Activated T-cell treated with anti-CD3 and anti-CD28 coated beads, Interleukin-2, amount 50 U/mL, for 4 hours (primary cell): ENCODE data around the gene TP73. TPM values are rescaled to one million over a fixed set of nuclear protein-coding genes. Genes with fewer than 3 reads are reported as not detected.

Experiments
- ATAC-seq, 2 donors: fragments of 200-7000 bp; cut with Tn5 transposase; one replicate each; pipeline ENCODE4 v1.10.0; 2021
- DNase-seq: peaks from one replicate; pipeline ENCODE4 v3.0.0-alpha.2; 2020
- H3K27me3 Mint-ChIP-seq: one replicate; pipeline ENCODE4 v1.8.0; 2021; ENCODE audit warnings: low read depth, mixed read lengths
- H3K36me3 Mint-ChIP-seq: one replicate; pipeline ENCODE4 v1.8.0; 2022; ENCODE audit warnings: mixed read lengths; ENCODE audit not compliant: insufficient read depth
- H3K4me1 Mint-ChIP-seq: one replicate; pipeline ENCODE4 v1.8.0; 2021; ENCODE audit warnings: low read depth, mixed read lengths
- H3K4me3 Mint-ChIP-seq: one replicate; pipeline ENCODE4 v1.8.0; 2021; ENCODE audit warnings: mild to moderate bottlenecking, moderate library complexity, mixed read lengths
- H3K9me3 Mint-ChIP-seq: one replicate; pipeline ENCODE4 v1.8.0; 2021; ENCODE audit warnings: mixed read lengths
- total RNA-seq, 3 donors: library from RNA; stranded (reverse); gene quantifications; one replicate each; pipeline ENCODE4 v1.2.1, GENCODE V29; 2021

Gene TP73
- total RNA-seq, 3 donors from 2014 or later = 0.05 to 0.16 (median 0.08) TPM

- no peak for DNase-seq
- peaks cover 4% of the 10 kb centered on the region for H3K36me3 Mint-ChIP-seq
Observed at GRCh38 chr1:3650248-3651025, 1.9 kb upstream of the TP73 start.

DNA sequence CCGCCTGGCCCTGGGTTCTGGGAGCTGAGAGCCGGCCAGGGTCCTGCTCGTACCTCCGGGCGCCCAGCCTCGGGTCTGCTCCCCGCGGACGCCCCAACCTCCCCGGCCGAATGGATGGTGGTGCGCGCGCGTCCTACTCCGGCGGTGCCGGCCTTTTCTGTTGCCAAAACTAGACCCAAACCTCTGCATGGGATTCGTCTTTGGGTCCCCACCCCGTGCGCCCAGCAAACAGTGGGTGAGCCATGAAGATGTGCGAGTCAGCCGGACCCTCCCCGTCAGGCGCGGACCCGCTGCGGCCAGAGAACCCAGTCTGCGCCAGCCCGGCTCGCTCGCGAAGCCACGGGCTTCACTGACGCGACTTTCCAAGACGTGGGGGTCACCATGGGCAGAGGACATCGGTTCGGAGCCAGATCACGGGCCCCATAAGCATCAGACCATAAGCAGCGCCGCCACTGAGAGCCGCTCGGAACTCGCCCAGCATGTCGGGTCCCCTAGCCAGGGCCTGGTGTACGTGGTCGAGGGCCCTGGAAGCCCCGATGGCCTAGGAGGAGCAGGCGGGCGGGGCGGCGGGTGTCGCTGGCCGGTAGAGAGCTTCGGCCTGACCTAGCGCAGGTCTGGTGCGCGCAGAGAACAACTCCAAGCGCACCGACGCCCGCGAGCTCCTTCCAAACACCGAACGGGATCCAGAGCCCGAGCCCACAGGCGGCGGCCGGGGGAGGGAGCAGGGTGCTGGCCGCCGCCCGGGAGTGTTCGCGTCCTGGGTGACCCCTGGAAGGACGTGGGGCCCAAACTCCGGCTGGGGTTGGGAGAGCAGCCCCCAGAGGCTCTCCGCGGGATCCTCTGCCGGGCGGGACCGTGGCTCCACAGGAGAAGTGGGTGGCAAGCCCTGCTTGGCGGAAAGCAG is 1.0 kb upstream of the TP73 start:
- peaks cover 28% of the 10 kb centered on the region for H3K4me1 Mint-ChIP-seq
- peaks cover 39% of the 10 kb centered on the region for H3K27me3 Mint-ChIP-seq
- no peak for DNase-seq
- H3K4me3 Mint-ChIP-seq = peak overlapping the region; percentile 61
- no peaks in the 10 kb centered on the region for H3K9me3 Mint-ChIP-seq
- no peak for ATAC-seq
- H3K36me3 Mint-ChIP-seq = no peaks in the 10 kb centered on the region

More at GRCh38 chr1:3650248-3651025, 1.9 kb upstream of the TP73 start:
- Mint-ChIP-seq H3K4me1 (peaks cover 28% of the 10 kb centered on the region), H3K27me3 (peaks cover 31% of the 10 kb centered on the region), H3K9me3 (no peaks in the 10 kb centered on the region), H3K4me3 (peak overlapping the region; percentile 83)
- no peak for ATAC-seq

DNA sequence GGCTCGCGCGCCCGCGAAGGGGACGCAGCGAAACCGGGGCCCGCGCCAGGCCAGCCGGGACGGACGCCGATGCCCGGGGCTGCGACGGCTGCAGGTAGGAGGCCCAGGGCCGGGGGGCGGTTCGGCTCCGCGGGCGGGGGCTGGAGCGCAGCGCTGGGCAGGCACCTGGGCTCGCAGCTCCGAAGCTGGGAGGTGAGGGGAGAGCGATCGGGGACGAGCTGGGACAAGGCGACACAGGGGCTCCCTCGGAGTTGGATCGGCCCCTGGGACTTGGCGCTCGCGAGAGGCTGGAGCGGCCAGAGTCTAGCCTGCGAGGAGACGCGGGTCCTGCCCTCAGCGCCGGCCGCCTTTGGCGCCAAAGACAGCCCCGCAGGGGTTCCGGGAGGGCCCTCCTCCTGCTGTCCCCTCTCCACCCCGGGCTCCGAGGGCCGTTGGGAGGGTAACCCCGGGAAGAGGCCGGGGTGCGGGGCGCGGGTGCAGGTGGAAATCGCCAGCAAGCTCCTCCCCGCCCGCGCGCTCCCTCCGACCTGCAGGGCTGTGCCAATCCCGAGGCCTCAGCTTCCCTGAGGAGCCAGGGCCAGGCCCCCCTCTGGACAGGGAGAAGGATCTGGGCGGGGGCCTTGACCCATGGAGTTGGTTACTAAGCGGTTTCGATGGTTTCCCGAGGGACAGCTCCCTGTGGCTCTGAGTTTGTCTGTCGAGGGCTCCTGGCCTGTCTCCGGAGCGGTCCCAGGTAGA is 401 bp downstream of the TP73 start:
- no peaks in the 10 kb centered on the region for H3K9me3 Mint-ChIP-seq
- peak overlapping the region; percentile 19 for H3K4me3 Mint-ChIP-seq

DNA sequence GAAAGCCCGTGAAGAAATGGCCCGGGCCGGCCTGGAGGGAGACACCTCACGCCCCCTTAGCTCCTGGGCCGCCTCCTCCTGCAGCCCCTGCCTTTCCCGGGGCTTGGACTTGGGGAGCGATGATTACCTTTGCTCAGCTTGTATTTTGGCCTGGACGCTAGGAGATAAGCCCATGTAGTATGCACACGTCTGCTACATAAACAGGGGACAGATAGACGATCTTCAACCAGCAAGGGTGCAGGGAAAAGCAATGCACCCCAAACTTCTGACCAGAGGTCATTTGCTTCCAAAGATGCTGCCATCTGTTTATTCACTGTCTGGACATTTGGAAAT is 936 bp downstream of the TP73 start:
- ATAC-seq = no peak
- H3K27me3 Mint-ChIP-seq = peaks cover 51% of the 10 kb centered on the region
- H3K4me3 Mint-ChIP-seq = peak overlapping the region; percentile 19
- no peaks in the 10 kb centered on the region for H3K9me3 Mint-ChIP-seq
- DNase-seq = no peak
- no peaks in the 10 kb centered on the region for H3K36me3 Mint-ChIP-seq
- peaks cover 22% of the 10 kb centered on the region for H3K4me1 Mint-ChIP-seq

More for the DNA sequence above, 401 bp downstream of the TP73 start:
- Mint-ChIP-seq H3K27me3 (peaks cover 49% of the 10 kb centered on the region), H3K36me3 (no peaks in the 10 kb centered on the region), H3K4me1 (peaks cover 27% of the 10 kb centered on the region)
- ATAC-seq = no peak
- no peak for DNase-seq

DNA sequence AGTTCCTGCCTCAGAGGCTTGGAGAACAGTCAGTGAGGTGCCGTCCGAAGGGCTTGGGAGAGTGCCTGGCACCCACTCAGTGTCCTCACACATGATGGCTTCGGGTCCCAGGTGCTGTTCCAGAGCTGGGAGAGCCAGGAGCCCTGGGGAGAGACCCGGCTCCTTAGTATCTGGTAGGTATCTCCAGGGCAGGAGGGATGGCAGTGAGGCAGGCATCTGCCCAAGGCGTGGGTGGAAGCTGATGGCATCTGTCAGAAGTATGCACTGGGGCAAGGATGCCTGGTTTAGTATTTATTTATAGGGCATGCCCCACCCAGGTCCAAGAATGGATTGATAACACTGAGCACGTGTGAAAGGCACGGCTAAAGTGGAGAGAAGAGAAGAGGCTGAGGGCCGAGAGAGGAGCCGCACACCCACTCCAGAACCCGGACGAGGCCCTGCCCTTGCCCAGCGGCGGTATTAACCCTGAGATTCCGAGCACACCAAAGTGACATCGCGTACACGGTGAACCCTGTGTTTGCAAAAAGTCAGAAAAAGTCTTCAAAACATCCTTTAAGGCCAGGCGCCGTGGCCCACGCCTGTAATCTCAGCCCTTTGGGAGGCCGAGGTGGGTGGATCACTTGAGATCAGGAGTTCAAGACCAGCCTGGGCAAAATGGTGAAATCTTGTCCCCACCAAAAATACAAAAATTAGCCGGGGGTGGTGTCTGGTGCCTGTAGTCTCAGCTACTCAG is 2.4 kb downstream of the TP73 start:
- no peak for ATAC-seq
- no peak overlapping the region for H3K4me3 Mint-ChIP-seq
- no peak for DNase-seq
- no peaks in the 10 kb centered on the region for H3K9me3 Mint-ChIP-seq
- no peaks in the 10 kb centered on the region for H3K36me3 Mint-ChIP-seq
- H3K4me1 Mint-ChIP-seq = peaks cover 11% of the 10 kb centered on the region
- H3K27me3 Mint-ChIP-seq = peaks cover 56% of the 10 kb centered on the region

DNA sequence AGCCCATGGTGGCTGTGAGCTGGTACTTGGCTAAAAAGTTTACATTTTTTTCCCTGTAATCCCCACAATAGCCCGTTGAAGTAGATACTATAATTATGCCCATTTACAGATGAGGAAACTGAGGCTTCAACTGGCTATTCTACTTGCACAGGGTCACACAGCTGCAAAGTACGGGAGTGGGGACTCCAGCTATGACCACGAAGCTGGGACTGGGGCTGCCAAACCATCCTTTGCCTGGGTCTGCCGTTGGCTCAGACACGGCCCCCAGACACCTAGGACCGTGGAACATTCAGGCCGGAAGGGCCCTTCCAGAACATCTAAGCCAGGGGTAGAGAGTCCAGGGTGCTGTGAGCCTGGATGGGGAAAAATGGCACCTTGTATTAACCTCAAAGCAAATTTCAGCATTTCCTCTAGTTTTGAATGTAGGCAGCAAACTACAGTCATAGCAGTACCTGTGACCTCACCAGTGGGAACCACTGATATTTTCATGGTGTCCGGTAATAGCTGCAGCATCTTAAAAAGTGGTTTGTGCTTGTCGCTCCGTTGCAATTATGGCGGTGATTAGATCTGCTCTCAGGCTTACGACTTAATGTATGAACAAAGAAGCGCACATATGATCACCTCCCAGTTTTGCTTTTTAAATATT is 4.3 kb downstream of the TP73 start:
- no peak for DNase-seq
- Mint-ChIP-seq H3K4me1 (no peaks in the 10 kb centered on the region), H3K27me3 (peaks cover 49% of the 10 kb centered on the region), H3K9me3 (no peaks in the 10 kb centered on the region), H3K36me3 (no peaks in the 10 kb centered on the region), H3K4me3 (no peak overlapping the region)
- ATAC-seq = peak; percentile 13 to 32

DNA sequence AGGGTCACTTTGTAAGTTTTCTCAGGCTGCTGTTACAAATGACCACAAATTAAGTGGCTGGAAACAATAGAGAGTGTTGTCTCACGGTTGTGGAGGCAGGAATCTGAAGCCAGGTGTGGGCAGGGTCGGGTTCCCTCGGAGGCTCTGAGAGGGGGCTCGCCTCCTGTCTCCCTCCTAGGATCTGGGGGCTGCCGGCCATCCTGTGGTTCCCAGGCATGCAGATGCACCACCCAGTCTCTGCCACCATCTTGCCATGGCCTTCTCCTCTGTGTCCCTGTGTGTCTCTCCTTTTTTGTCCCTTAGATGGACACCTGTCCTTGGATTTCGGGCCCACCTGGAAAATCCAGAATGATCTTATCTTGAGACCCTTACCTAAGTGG is 4.8 kb downstream of the TP73 start:
- H3K4me1 Mint-ChIP-seq = no peaks in the 10 kb centered on the region
- no peak for DNase-seq
- peaks cover 49% of the 10 kb centered on the region for H3K27me3 Mint-ChIP-seq
- H3K36me3 Mint-ChIP-seq = no peaks in the 10 kb centered on the region
- no peak for ATAC-seq
- H3K4me3 Mint-ChIP-seq = no peak overlapping the region
- no peaks in the 10 kb centered on the region for H3K9me3 Mint-ChIP-seq

- ATAC-seq = no peak
- Mint-ChIP-seq H3K36me3 (no peaks in the 10 kb centered on the region), H3K27me3 (peaks cover 49% of the 10 kb centered on the region), H3K4me3 (no peak overlapping the region), H3K9me3 (no peaks in the 10 kb centered on the region), H3K4me1 (no peaks in the 10 kb centered on the region)
- no peak for DNase-seq
Observed at GRCh38 chr1:3657578-3658230, 5.4 kb downstream of the TP73 start.

DNA sequence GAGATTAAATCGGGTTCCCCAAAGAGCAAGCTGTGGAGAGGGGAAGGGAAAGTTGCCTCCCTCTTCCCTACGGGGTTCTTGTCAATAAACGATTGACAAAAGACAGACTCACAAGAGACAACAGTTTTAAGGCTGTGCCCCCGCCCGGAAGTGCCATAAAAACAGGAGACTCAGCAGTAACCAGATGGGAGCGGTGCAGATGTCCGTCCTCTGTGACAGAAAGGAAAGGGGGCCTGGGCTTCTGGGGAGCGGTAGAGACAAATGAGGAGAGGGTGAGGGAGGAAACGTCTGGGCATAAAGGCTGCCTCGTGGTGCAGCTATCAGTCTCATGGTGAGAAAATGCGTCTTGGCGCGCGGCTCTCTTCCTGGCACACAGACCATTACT is 5.9 kb downstream of the TP73 start:
- no peaks in the 10 kb centered on the region for H3K36me3 Mint-ChIP-seq
- no peaks in the 10 kb centered on the region for H3K4me1 Mint-ChIP-seq
- H3K4me3 Mint-ChIP-seq = no peak overlapping the region
- ATAC-seq (no peak), DNase-seq (no peak)
- H3K27me3 Mint-ChIP-seq = peaks cover 47% of the 10 kb centered on the region
- H3K9me3 Mint-ChIP-seq = no peaks in the 10 kb centered on the region

- DNase-seq (no peak), ATAC-seq (no peak)
- H3K4me3 Mint-ChIP-seq = no peak overlapping the region
- no peaks in the 10 kb centered on the region for H3K9me3 Mint-ChIP-seq
- peaks cover 39% of the 10 kb centered on the region for H3K27me3 Mint-ChIP-seq
- no peaks in the 10 kb centered on the region for H3K4me1 Mint-ChIP-seq
- no peaks in the 10 kb centered on the region for H3K36me3 Mint-ChIP-seq
Observed at GRCh38 chr1:3659093-3659492, 6.8 kb downstream of the TP73 start.

- Mint-ChIP-seq H3K4me3 (no peak overlapping the region), H3K4me1 (no peaks in the 10 kb centered on the region), H3K27me3 (peaks cover 23% of the 10 kb centered on the region), H3K36me3 (no peaks in the 10 kb centered on the region), H3K9me3 (no peaks in the 10 kb centered on the region)
- DNase-seq (no peak), ATAC-seq (peak in 1 of 2 donors; percentile 14)
Observed at GRCh38 chr1:3660704-3661103, 8.4 kb downstream of the TP73 start.

GRCh38 chr1:3661631-3662030 is 9.3 kb downstream of the TP73 start:
- no peak for DNase-seq
- ATAC-seq = no peak
- H3K4me1 Mint-ChIP-seq = no peaks in the 10 kb centered on the region
- H3K27me3 Mint-ChIP-seq = peaks cover 19% of the 10 kb centered on the region
- no peaks in the 10 kb centered on the region for H3K9me3 Mint-ChIP-seq
- H3K36me3 Mint-ChIP-seq = no peaks in the 10 kb centered on the region
- no peak overlapping the region for H3K4me3 Mint-ChIP-seq

DNA sequence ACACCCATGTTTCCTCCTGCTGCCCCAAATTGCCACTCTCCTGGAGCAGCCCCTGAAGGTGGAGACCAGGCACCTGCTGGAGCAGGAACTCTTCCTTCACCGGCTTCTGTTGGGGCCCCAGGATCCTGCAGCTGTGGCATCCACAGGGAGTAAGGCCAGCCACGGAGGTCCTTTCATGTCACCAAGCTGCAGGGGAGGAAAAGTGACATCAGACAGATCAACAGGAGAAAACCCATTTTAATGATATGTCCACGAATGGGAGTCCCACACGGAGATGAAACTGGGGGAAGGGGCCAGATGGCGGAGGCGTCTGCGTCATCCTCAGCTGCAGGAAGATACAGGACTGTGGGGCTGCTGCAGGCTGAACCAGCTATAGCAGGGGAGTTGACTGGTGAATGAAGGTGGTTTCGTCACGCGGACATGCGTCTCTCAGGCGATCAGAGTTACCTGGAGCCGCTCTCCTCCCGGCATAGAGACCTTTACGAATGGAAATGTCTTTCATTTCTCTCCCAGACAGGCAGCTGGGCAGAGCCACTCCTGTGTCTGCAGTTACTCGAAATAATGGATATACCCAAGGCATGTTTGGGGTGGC is 9.9 kb downstream of the TP73 start:
- no peak for DNase-seq
- Mint-ChIP-seq H3K4me3 (no peak overlapping the region), H3K9me3 (no peaks in the 10 kb centered on the region), H3K27me3 (peaks cover 17% of the 10 kb centered on the region), H3K4me1 (peaks cover 3% of the 10 kb centered on the region), H3K36me3 (no peaks in the 10 kb centered on the region)
- no peak for ATAC-seq
